HepG2 (cell line): ENCODE data around the gene ABCC10. TPM values are rescaled to one million over a fixed set of nuclear protein-coding genes. Genes with fewer than 3 reads are reported as not detected.

Experiments used
- CERS6 ChIP-seq: sonication (generic); formaldehyde crosslinking; IDR thresholded peaks from 2 replicates; pipeline ENCODE4 v1.5.0; 2020; ENCODE audit warnings: missing genetic modification reagents
- FOXA3 ChIP-seq: IDR thresholded peaks from 2 replicates; pipeline ENCODE4 v1.6.1; 2016; ENCODE audit warnings: missing genetic modification reagents, missing compliant biosample characterization
- FOXM1 ChIP-seq: sonication (generic); formaldehyde crosslinking; IDR thresholded peaks from 2 replicates; pipeline ENCODE4 v1.5.0; 2020; ENCODE audit warnings: missing genetic modification reagents
- HOXA5 ChIP-seq: sonication (generic); formaldehyde crosslinking; IDR thresholded peaks from 2 replicates; pipeline ENCODE4 v1.4.0; 2020; ENCODE audit warnings: missing genetic modification reagents
- RARG ChIP-seq: sonication (generic); formaldehyde crosslinking; IDR thresholded peaks from 2 replicates; pipeline ENCODE4 v1.4.0; 2020; ENCODE audit warnings: low read depth, mild to moderate bottlenecking, missing genetic modification reagents
- SRSF1 ChIP-seq: fragments of 200-400 bp; formaldehyde crosslinking; optimal IDR thresholded peaks from 2 replicates; pipeline ENCODE3; 2017; ENCODE audit warnings: mild to moderate bottlenecking, low read depth, low read length, moderate library complexity
- ZBTB40 ChIP-seq, 2 experiments: fragments of 450-650 bp in 1 of 2; sonication (generic) in 1 of 2; formaldehyde crosslinking in 1 of 2; IDR thresholded peaks; 2 replicates each; pipeline versions ENCODE4 v1.6.1 to v1.8.0; 2016 to 2022; ENCODE audit warnings: antibody characterized with exemption in 1 of 2, mild to moderate bottlenecking in 1 of 2, missing genetic modification reagents in 1 of 2
- ZFP90 ChIP-seq: sonication (generic); formaldehyde crosslinking; IDR thresholded peaks from 2 replicates; pipeline ENCODE4 v1.8.0; 2022; ENCODE audit warnings: missing genetic modification reagents, mild to moderate bottlenecking, inconsistent platforms, borderline replicate concordance
- polyA plus RNA-seq, 8 experiments: library from polyadenylated mRNA; depleted of rRNA in 3 of 8; stranded (reverse) in 7 of 8; unstranded in 1 of 8; fragments of >200 nt; fragmentation: Illumina TruSeq in 4 of 8; extraction: Trizol in 4 of 8; gene quantifications; 2 replicates each; pipeline versions ENCODE4 v1.2.1 to v1.2.3, GENCODE V29; 2011 to 2016; ENCODE audit warnings: low read depth in 4 of 8, missing spikeins in 1 of 8, mixed read lengths in 1 of 8; ENCODE audit not compliant: insufficient read depth in 1 of 8
- total RNA-seq, 5 experiments: library from RNA; depleted of rRNA; stranded (reverse); fragments of >200 nt; fragmentation: Illumina TruSeq; extraction: Trizol; gene quantifications; 2 replicates each; pipeline ENCODE4 v1.2.3, GENCODE V29; 2016; ENCODE audit warnings: low read depth in 1 of 5
- TF ChIP-seq, protein P1 (sequence below): sonication (generic); formaldehyde crosslinking; IDR thresholded peaks from 2 replicates; pipeline ENCODE4 v1.4.0; 2020; ENCODE audit warnings: missing genetic modification reagents

The ABCC10 gene
- total and polyA plus RNA-seq, 2 of the 13 experiments (the other 11 are each of a cell fraction or from before 2014, with no cell fraction given) = 16.0 to 24.3 TPM

- TF ChIP-seq FOXM1 (CRISPR knock-in tag) (peak; percentile 42; the same call in 1 of the 2 replicates), RARG (CRISPR knock-in tag) (no peak), SRSF1 (peak; percentile 96), CERS6 (CRISPR knock-in tag) (no peak), FOXA3 (CRISPR knock-in tag) (0 out of 2 replicates have a peak, but pooled peaks have one; percentile 5), HOXA5 (CRISPR knock-in tag) (peak; percentile 91), ZBTB40 (IDR thresholded peaks at IDR 0.05) (no peak), ZBTB40 (CRISPR knock-in tag; IDR thresholded peaks at IDR 0.05) (peak; percentile 38), ZFP90 (CRISPR knock-in tag) (peak; percentile 96)
- TF ChIP-seq, protein P1, sequence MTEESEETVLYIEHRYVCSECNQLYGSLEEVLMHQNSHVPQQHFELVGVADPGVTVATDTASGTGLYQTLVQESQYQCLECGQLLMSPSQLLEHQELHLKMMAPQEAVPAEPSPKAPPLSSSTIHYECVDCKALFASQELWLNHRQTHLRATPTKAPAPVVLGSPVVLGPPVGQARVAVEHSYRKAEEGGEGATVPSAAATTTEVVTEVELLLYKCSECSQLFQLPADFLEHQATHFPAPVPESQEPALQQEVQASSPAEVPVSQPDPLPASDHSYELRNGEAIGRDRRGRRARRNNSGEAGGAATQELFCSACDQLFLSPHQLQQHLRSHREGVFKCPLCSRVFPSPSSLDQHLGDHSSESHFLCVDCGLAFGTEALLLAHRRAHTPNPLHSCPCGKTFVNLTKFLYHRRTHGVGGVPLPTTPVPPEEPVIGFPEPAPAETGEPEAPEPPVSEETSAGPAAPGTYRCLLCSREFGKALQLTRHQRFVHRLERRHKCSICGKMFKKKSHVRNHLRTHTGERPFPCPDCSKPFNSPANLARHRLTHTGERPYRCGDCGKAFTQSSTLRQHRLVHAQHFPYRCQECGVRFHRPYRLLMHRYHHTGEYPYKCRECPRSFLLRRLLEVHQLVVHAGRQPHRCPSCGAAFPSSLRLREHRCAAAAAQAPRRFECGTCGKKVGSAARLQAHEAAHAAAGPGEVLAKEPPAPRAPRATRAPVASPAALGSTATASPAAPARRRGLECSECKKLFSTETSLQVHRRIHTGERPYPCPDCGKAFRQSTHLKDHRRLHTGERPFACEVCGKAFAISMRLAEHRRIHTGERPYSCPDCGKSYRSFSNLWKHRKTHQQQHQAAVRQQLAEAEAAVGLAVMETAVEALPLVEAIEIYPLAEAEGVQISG (CRISPR knock-in tag) = peak; percentile 97
Observed at GRCh38 chr6:43427406-43428111, at the start of gene ABCC10 (continued).
